H1 (cell line): ENCODE measurements around the gene HACD1.

ENCODE experiments used
- CREB1 ChIP-seq: IDR thresholded peaks from 2 replicates; pipeline ENCODE4 v1.6.1; 2012; ENCODE audit warnings: inconsistent platforms
- CTCF ChIP-seq, 3 experiments: IDR thresholded peaks; 1 replicate in 2 of 3; 2 replicates in 1 of 3; pipeline versions ENCODE4 v1.5.1 to v1.6.1; 2011; ENCODE audit warnings: low read length in 3 of 3, mild to moderate bottlenecking in 3 of 3, inconsistent platforms in 2 of 3, low read depth in 1 of 3, moderate library complexity in 1 of 3; ENCODE audit not compliant: insufficient read depth in 1 of 3; ENCODE audit errors: control extremely low read depth in 1 of 3
- GABPA ChIP-seq: IDR thresholded peaks from 2 replicates; pipeline ENCODE4 v1.6.1; 2011; ENCODE audit warnings: mild to moderate bottlenecking, low read length, moderate library complexity, borderline replicate concordance; ENCODE audit not compliant: insufficient read depth
- HDAC2 ChIP-seq, 2 experiments: fragments of 300-600 bp in 1 of 2; sonication (generic) in 1 of 2; IDR thresholded peaks; 2 replicates each; pipeline ENCODE4 v1.6.1; 2011 to 2012; ENCODE audit warnings: low read depth in 2 of 2, low read length in 2 of 2, mild to moderate bottlenecking in 2 of 2, moderate library complexity in 2 of 2, borderline replicate concordance in 1 of 2, inconsistent platforms in 1 of 2
- POLR2A ChIP-seq, 2 experiments: IDR thresholded peaks; 1 replicate in 1 of 2; 2 replicates in 1 of 2; pipeline ENCODE4 v1.6.1; 2011; ENCODE audit warnings: low read depth in 2 of 2, low read length in 2 of 2, mild to moderate bottlenecking in 2 of 2; ENCODE audit errors: control extremely low read depth in 1 of 2
- RBBP5 ChIP-seq: IDR thresholded peaks from 2 replicates; pipeline ENCODE4 v1.7.1; 2012; ENCODE audit warnings: low read depth, mild to moderate bottlenecking, inconsistent platforms, low read length, moderate library complexity, borderline replicate concordance
- SIN3A ChIP-seq, 2 experiments: IDR thresholded peaks in 1 of 2; conservative IDR thresholded peaks in 1 of 2; 2 replicates each; pipeline ENCODE4 v1.6.1; 2011 to 2012; ENCODE audit warnings: low read length in 2 of 2, improper control_type of control experiment in 1 of 2, low read depth in 1 of 2, mild to moderate bottlenecking in 1 of 2
- USF2 ChIP-seq: IDR thresholded peaks from 2 replicates; pipeline ENCODE4 v1.6.1; 2011; ENCODE audit warnings: low read length, improper control_type of control experiment
- YY1 ChIP-seq: IDR thresholded peaks from 2 replicates; pipeline ENCODE4 v1.6.1; 2011; ENCODE audit warnings: low read depth, mild to moderate bottlenecking, low read length
- ZNF274 ChIP-seq: IDR thresholded peaks from 2 replicates; pipeline ENCODE4 v1.7.0; 2012; ENCODE audit warnings: low read length, borderline replicate concordance; ENCODE audit errors: extremely low read depth

GRCh38 chr10:17606547-17607040, 10.6 kb downstream of the HACD1 start:
- no peak for TF ChIP-seq CTCF (IDR thresholded peaks at IDR 0.05; ENCODE audit: control extremely low read depth in 1 of 3, insufficient read depth in 1 of 3, low read depth in 1 of 3, low read length in 3 of 3)
- no peak for TF ChIP-seq YY1
- TF ChIP-seq SIN3A (conservative IDR thresholded peaks at IDR 0.05 in 1 of 2, IDR thresholded peaks at IDR 0.05 in 1 of 2; ENCODE audit: low read depth in 1 of 2, low read length in 2 of 2), result no peak
- TF ChIP-seq ZNF274, result no peak
- no peak for TF ChIP-seq CREB1
- no peak for TF ChIP-seq RBBP5
- no peak for TF ChIP-seq POLR2A (IDR thresholded peaks at IDR 0.05; ENCODE audit: control extremely low read depth in 1 of 2, low read depth in 2 of 2, low read length in 2 of 2)
- TF ChIP-seq HDAC2 (IDR thresholded peaks at IDR 0.05; ENCODE audit: borderline replicate concordance in 1 of 2, low read depth in 2 of 2, low read length in 2 of 2), result no peak
- no peak for TF ChIP-seq GABPA
- TF ChIP-seq USF2, result no peak
